Ovary (tissue), 9 donors: ENCODE data around the gene CTNNBIP1. TPM values are rescaled to one million over a fixed set of nuclear protein-coding genes. Genes with fewer than 3 reads are reported as not detected.

Experiments
- DNase-seq, 5 donors: peaks; one replicate each; pipeline ENCODE4 v3.0.0-alpha.2; 2019 to 2020
- H3K27ac ChIP-seq, 2 donors: fragments of 200-600 bp; one replicate each; pipeline versions ENCODE4 v1.5.1 to v1.8.0; 2019 to 2022
- H3K27me3 ChIP-seq: fragments of 200-600 bp; one replicate; pipeline ENCODE4 v1.8.0; 2022
- H3K36me3 ChIP-seq: fragments of 200-600 bp; sonication (generic); one replicate; pipeline ENCODE4 v1.5.1; 2019
- H3K4me1 ChIP-seq: one replicate; pipeline ENCODE4 v1.8.1; 2013; ENCODE audit warnings: mild to moderate bottlenecking, moderate library complexity; ENCODE audit not compliant: insufficient read depth
- H3K4me3 ChIP-seq: fragments of 200-600 bp; sonication (generic); one replicate; pipeline ENCODE4 v1.5.1; 2017
- H3K9me3 ChIP-seq, 2 donors: fragments of 200-600 bp in 1 of 2; sonication (generic) in 1 of 2; one replicate each; pipeline versions ENCODE4 v1.5.1 to v1.8.1; 2013 to 2019; ENCODE audit warnings: mild to moderate bottlenecking in 1 of 2, moderate library complexity in 1 of 2
- EP300 ChIP-seq: sonication (generic); formaldehyde crosslinking; IDR thresholded peaks from one replicate; pipeline ENCODE4 v1.6.1; 2017; ENCODE audit warnings: antibody characterized with exemption
- POLR2A ChIP-seq: fragments of 450-650 bp; IDR thresholded peaks from one replicate; pipeline ENCODE4 v1.6.1; 2017; ENCODE audit warnings: antibody characterized with exemption, mild to moderate bottlenecking, moderate library complexity
- WGBS, 3 donors: extraction: QIAGEN DNeasy Blood & Tissue Kit in 1 of 3; methylation state at CpG; one replicate each; pipeline versions ENCODE4 v1.1.5 to v1.1.7; 2013 to 2017; 5-methylcytosine and 5-hydroxymethylcytosine counted together
- intact Hi-C, 4 donors: fragments of 100-400 bp; cut with DNase I; formaldehyde crosslinking; loops; one replicate each; pipeline versions ENCODE4 v1.11.0 to v1.15.1; 2022 to 2023
- polyA plus RNA-seq, 2 donors: library from polyadenylated mRNA; stranded (reverse); fragments of 200-250 nt in 1 of 2; fragments of 350-450 nt in 1 of 2; fragmentation: Illumina TruSeq in 1 of 2; extraction: RNeasy Lipid Tissue Mini Kit (QIAGEN cat#74804) in 1 of 2; gene quantifications; one replicate each; pipeline ENCODE4 v1.2.3, GENCODE V29; 2013 to 2014
- total RNA-seq, 7 donors: library from RNA; depleted of rRNA in 2 of 7; stranded (reverse); fragments of >200 nt in 2 of 7; fragmentation: NEBNext Ultra II Directional in 3 of 7; extraction: Animal tissue kit (Norgen Biotek cat#: 25700) in 3 of 7; gene quantifications; one replicate each; pipeline versions ENCODE4 v1.1.0 to v1.2.4, GENCODE V29; 2016 to 2023
- TF ChIP-seq, protein P1 (sequence below), 3 donors: fragments of 450-650 bp in 2 of 3; fragments of 200-600 bp in 1 of 3; IDR thresholded peaks; one replicate each; pipeline versions ENCODE4 v1.5.1 to v1.8.0; 2016 to 2022; ENCODE audit warnings: antibody characterized with exemption in 3 of 3, mild to moderate bottlenecking in 1 of 3
- donor health status: DM: no; HTN: no; CAD: no; lungs with moderate emphysema.
- donor health status: DM: no; HTN: no; CAD: no.
- donor health status: Bipolar disorder and iron deficiency.
- donor health status: DM: yes; HTN: yes; CAD: no.
- donor health status: DM: no; HTN: no; CAD: no.
- donor health status: DM: yes; HTN: yes; CAD: no.

The CTNNBIP1 gene
- total and polyA plus RNA-seq, 9 donors: 10.4 to 28.5 (median 20.7) TPM

- H3K36me3 ChIP-seq: no peaks in the 10 kb centered on the region
- H3K4me1 ChIP-seq: peaks cover 2% of the 10 kb centered on the region
- H3K27ac ChIP-seq: no peak overlapping the region
- H3K4me3 ChIP-seq: no peak overlapping the region
- DNase-seq: no peak
- intact Hi-C loops: no loop called here
- H3K9me3 ChIP-seq: no peaks in the 10 kb centered on the region
- no peak for TF ChIP-seq EP300
- no peak for TF ChIP-seq POLR2A
- TF ChIP-seq, protein P1, sequence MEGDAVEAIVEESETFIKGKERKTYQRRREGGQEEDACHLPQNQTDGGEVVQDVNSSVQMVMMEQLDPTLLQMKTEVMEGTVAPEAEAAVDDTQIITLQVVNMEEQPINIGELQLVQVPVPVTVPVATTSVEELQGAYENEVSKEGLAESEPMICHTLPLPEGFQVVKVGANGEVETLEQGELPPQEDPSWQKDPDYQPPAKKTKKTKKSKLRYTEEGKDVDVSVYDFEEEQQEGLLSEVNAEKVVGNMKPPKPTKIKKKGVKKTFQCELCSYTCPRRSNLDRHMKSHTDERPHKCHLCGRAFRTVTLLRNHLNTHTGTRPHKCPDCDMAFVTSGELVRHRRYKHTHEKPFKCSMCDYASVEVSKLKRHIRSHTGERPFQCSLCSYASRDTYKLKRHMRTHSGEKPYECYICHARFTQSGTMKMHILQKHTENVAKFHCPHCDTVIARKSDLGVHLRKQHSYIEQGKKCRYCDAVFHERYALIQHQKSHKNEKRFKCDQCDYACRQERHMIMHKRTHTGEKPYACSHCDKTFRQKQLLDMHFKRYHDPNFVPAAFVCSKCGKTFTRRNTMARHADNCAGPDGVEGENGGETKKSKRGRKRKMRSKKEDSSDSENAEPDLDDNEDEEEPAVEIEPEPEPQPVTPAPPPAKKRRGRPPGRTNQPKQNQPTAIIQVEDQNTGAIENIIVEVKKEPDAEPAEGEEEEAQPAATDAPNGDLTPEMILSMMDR (IDR thresholded peaks at IDR 0.05): no peak
- 91 to 98% (median 96%) methylated on average over 2 of the region's 2 CpGs for WGBS, 3 donors
- H3K27me3 ChIP-seq: no peaks in the 10 kb centered on the region
Observed at GRCh38 chr1:9847269-9847668, 62.8 kb downstream of the CTNNBIP1 start.

- TF ChIP-seq EP300 (no peak), POLR2A (no peak)
- TF ChIP-seq, protein P1 (IDR thresholded peaks at IDR 0.05): no peak
Observed at GRCh38 chr1:9846611-9847171, 63.4 kb downstream of the CTNNBIP1 start.

GRCh38 chr1:9845914-9846313 is 64.2 kb downstream of the CTNNBIP1 start:
- Histone ChIP-seq H3K4me3 (no peak overlapping the region), H3K4me1 (peaks cover 2% of the 10 kb centered on the region), H3K36me3 (no peaks in the 10 kb centered on the region), H3K27me3 (no peaks in the 10 kb centered on the region), H3K9me3 (no peaks in the 10 kb centered on the region), H3K27ac (no peak overlapping the region)
- intact Hi-C loops: no loop called here
- TF ChIP-seq POLR2A: no peak
- TF ChIP-seq EP300: no peak
- TF ChIP-seq, protein P1 (IDR thresholded peaks at IDR 0.05): no peak
- 80 to 82% (median 82%) methylated on average over 9 of the region's 9 CpGs for WGBS, 3 donors
- no peak for DNase-seq

More at GRCh38 chr1:9846611-9847171, 63.4 kb downstream of the CTNNBIP1 start:
- Histone ChIP-seq H3K36me3 (no peaks in the 10 kb centered on the region), H3K4me3 (no peak overlapping the region), H3K27me3 (no peaks in the 10 kb centered on the region), H3K4me1 (peaks cover 2% of the 10 kb centered on the region), H3K27ac (no peak overlapping the region), H3K9me3 (no peaks in the 10 kb centered on the region)
- intact Hi-C loops: no loop called here
- 82 to 86% (median 83%) methylated on average over 17 of the region's 17 CpGs for WGBS, 3 donors
- no peak for DNase-seq

- Histone ChIP-seq H3K27me3 (no peaks in the 10 kb centered on the region), H3K9me3 (no peaks in the 10 kb centered on the region), H3K27ac (no peak overlapping the region), H3K4me1 (peaks cover 2% of the 10 kb centered on the region), H3K4me3 (no peak overlapping the region), H3K36me3 (no peaks in the 10 kb centered on the region)
- 69 to 73% (median 69%) methylated on average over 7 of the region's 7 CpGs for WGBS, 3 donors
- no peak for DNase-seq
- TF ChIP-seq, protein P1 (IDR thresholded peaks at IDR 0.05): no peak
- no peak for TF ChIP-seq POLR2A
- TF ChIP-seq EP300: no peak
- intact Hi-C loops: no loop called here
Observed at GRCh38 chr1:9844756-9845155, 65.3 kb downstream of the CTNNBIP1 start.
